ENCODE measurements around the gene SLC35E1.
A peak's percentile ranks its signal among the peaks of the same experiment; 100 is the strongest.

SLC35E1 gene

DNA sequence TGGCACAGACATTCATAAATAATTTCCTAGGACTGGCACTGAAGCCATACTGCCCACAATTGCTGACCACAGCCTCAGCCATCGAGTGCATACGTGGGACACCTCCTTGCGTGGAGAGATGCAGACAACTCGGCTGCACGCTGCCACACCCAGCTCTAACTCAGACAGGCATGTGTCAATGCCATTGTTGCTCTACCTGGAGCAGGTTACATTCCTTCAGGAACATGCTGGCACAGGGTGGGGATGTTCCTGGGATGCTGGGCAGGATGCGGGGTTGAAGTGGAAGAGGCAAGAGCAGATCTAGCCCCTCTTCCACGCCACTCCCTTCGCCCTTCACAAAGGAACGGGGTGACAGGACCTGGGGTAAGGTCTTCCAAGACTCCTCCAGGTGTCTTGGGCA lies 24.2 kb upstream of the SLC35E1 start:
- DNase-seq (ENCODE audit: low read depth), result no peak

DNA sequence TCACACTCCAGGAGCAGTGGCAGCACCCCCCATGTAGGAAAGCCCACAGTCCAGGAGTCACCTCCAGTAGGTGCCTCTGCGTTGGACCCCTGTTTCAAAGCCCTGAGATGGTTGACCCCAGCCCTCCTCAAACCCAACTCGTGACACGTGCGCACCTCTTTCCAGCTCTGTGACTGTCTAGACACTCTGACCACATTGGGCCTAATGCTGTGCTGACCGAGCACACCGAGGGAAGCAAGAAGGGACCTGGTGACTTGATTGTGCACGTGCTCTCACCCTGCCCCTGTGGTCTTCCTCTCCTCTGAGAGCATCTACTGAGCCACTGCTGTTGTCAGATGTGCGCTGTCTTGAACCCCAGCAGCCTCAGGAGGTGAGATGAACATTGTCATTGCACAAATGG lies 22.9 kb upstream of the SLC35E1 start:
- DNase-seq (ENCODE audit: low read depth), result no peak

DNA sequence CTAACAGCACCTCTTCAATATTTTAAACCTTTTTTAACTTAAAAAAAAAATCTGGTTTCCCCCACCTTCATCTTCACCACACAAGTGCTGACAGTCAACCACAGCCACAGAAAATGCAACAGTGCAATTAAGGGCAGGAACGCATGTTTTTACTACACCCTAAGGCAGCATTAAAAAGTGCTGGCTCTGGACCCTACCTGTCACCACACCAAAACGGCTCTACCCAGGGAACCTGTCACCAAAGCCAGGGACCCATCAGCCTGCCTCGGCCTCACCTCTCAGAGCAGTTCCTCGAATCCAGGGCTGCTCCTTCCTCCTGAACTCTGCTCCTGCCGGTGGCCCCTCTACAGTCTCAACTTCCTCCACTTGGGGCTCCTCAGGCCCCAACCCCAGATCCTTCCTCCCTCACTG lies 22.5 kb upstream of the SLC35E1 start:
- DNase-seq (ENCODE audit: low read depth), result no peak

DNA sequence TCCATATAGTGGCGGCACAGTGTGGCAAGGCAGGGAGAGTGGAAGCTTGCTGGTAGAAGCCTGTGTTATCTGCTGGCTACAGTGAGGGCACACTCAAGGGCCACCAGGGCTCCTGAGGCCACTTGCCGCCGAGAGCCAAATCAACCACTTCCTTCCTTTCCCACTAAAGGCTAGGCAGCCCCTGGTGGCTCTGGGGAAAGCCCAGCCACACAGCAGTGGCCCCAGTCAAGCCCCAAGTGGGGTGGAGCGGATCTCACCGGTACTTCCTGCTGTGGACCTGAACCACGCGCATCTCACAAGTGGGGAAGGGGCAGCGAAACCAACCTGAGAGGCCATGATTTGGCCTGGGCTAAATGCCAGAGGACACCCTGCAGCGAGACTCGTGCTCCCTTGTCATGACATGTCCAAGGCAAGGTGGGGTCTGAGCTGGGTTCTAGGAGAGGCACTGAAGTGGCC lies 21.9 kb upstream of the SLC35E1 start:
- no peak for DNase-seq (ENCODE audit: low read depth)

DNA sequence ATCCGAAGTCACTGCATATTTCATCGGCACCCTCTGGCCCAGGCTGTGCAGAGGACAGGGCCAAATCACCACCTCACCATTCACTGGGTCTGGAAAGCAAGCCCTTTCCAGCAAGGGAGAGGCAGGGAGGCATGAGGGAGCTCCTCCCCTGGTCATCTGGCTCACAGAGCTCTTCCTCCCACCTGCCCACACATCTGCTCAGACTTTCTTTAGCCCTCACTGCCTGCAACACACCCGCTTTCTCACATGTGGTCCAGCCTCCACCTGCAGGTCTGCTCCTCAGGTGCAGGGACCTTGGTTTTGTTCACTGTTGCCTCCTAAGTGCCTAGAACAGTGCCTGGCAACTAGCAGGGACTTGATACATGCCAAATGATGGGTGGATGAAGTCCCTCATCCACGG lies 21.0 kb upstream of the SLC35E1 start:
- DNase-seq (ENCODE audit: low read depth), result no peak

DNA sequence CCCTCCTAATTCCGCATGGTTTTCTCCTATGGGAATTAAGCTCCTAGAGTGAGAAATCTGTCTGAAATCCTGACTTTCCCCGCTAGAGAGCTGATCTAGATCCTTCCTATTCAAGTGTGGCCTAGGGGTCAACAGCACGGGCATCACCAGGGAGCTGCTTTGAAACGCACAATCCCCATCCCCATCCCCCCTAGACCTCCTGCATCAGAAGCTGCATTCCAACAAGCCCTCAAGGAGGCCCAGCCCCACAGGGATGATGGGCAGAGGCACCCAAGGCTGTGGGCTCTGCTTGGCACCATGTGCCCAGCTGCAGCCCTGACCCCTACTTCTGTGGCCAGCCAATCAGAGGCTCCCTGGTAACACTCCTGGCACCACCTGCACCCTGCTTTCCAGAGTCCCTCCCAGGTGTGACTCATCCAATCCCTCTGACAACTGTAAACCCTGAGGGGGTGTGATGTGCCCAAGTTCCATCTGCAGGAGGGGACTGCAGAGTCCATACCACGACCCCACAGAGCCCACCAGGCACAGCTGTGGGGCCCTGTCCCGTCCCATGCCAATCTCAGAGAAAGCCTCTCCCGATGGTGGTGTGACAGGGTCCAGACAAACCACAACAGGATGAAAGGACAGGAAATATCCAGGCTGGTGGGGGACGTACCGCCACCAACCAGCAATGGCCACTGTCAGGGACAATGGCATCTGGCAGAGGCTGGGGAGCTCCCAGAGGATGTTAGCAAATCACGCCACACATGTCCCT lies 19.8 kb upstream of the SLC35E1 start:
- DNase-seq (ENCODE audit: low read depth), result no peak

DNA sequence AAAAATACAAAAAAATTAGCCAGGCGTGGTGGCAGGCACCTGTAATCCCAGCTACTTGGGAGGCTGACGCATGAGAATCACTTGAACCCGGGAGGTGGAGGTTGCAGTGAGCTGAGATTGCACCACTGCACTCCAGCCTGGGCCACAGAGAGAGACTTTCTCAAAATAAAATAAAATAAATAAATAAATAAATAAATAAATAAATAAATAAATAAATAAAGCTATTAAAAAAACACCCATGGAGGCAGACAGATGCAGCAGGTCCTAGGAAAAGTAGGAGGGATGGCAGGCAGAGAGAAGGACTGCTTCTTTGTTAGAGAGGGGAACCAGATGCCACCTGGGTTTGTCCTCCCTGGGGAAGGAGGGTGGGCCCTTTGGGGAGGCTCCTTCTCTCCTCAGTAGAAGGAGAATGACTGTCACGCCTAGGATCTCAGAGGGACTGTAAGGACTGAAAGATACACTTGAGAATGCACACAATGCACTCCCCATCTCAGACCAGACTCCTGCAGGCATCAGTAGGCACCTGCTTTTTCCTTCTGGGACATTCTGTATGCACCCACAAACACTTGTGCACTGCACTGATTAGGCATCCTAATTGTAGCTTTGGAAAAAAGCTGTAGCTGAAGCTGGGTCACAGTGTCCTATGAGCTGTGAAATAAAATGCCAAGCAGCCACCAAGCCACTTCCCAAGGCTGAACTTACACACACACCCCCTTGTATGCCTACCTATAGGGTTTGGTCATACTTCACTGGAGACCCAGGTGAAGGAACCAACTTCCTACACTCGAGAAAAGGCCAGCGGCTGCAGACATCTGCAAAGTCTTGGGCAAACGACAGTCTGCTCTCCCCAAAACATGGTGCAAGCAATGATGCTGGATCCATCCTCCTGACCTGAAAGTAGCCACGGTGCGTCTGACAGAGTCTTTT lies 18.9 kb upstream of the SLC35E1 start:
- DNase-seq (ENCODE audit: low read depth), result no peak

DNA sequence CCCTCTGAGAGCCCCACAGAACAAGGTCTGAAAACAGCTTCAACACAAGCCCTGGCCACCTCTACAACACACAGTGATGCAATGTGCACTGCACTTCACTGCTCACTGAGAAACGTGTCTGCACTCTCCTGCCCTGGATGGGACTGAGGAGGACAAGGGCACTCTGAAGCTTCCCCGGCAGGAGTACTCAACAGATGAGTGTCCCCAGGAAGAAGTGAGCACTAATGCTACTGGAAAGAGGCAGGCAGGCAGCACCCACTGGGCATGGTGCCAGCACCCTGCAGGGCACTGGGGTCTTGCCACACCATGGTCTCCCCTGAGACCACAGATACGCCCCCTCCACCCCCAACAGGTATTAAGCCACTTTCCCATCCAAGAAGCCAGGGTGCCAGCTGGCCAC lies 17.7 kb upstream of the SLC35E1 start:
- DNase-seq (ENCODE audit: low read depth), result no peak

DNA sequence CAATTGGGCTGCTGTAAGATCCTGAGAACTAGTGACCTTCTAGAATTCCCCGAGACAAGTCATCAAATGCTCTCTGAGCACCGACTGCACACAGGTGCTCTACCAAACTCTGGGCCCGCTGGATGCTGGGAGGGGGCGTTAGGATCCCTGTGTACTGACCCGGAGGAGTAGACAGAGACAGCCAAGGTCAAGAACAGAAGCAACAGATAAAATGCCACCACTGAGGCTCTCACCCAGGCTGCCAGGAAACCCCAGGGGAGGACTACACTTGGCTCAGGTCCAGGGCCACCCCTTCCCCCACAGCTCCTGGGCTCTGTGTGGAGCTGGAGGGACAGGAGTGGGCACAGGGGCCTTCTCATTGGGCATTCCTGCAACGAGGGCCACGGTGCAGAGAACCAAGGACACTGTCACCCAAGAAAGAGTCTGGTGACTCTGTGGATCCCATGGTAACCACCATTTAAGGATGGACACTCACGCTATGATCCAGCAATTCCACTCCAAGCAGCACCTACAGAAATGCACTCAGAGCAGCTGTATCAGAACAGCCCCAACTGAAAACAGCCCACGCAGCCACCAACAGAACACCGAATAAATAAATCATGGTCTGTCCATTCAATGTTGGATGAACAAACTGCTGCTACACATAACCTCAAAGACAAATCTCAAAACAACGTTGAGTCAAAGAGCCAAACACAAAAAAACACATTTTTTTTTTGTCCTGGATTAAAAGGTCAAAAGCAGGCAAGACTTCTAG lies 16.8 kb upstream of the SLC35E1 start:
- DNase-seq (ENCODE audit: low read depth), result no peak

DNA sequence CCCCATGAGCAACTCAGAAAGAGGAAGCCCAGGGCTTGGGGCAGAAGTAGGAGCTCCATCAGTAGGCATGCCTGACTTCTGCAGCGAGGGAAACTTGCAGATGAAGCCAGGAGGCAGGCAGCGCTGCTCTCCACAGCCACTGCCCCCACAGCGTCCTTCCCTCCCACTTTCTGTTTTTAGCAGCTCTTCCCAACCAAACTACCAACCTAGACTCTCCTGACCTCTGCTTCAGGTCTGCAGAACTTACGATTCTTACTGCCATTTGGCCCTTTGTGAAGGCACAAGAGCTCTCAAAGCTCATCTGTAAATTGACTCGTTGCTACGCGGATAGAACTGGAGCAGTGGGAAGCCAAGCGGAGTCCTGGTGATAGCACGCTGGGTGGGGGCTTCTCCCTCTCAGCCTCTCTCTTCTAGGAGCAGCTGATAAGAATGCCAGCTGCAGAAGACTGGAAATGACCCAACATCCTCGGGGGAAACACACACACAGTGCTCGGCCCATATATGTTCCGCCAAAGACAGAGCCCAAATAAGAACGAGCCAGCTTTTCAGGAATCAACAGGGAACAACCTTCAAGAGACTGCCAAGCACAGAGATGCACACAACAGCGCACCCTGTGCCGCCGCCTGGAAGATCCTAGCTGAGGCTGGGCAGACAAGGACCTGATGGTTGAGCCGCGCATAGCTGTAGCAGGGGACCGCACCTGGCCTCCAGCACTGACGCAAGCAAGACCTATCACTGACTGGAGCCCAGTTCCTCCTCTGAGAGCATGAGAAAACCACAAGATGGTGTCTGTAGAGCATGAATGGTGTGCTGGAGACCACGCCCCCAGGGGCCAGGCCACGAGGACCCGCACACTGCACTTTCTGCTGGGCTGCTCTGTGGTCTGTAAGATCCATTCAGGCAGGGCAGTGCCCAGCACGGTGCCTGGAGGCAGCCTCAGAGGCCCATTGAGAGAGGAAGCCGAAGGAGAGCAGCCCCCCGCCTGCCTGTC lies 15.9 kb upstream of the SLC35E1 start:
- DNase-seq (ENCODE audit: low read depth), result no peak

DNA sequence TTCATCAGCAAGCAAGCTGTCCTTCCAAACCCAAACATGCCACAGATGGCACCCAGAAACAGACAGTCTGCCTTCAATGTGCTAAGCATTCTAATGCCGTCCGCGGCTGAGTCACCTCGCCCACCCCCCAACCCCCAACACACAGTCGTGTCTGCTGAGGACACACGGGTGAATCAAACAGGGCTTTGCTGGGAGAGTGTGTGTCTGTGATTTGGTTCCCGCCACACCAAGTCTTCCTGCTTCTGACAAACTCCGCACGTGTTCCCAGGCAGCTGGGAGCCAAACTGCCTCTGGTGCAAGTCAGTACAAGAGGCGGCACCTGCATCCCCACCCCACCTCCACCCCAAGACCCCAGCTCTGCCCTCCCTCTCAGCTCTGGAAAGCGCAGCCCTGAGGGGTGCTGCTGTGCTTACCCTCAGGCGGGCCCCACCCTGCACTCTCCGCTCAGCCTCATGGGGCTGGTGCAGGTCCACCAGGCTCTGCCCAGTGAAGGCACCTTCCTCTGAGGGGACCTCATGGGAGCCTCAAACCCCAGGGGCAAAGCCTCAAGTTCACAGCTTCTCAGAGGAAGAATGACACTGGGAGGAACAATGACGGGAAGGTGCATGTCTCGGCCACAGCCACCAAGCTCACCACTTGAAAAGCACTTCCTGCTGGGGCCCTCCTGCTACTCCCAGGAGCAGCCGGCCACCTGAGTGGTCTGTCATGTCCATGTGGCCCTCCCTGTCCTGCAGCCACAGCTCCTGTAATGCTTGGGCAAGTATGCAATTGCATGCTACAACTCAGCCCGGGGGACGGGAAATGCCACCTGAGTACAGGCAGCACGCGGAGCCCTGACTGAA lies 15.0 kb upstream of the SLC35E1 start:
- DNase-seq (ENCODE audit: low read depth), result no peak

DNA sequence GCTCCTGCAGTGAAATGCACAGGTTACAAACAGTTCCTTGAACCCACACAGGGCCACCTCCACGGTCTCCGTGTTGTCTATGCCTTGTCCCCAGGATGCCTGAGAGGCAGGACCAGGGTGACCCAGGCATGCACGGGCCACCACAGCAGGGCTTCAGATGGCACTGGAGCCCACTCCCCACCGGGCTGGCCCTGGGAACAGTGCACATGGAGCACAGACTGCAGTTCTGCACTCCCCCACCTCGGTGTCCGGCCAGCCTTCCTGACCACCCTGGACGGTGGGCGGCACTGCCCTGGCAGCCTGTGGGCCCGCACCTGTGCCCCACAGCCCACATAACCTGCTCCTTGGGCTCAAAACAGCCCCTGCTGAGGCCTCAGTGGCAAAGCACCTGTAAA lies 14.3 kb upstream of the SLC35E1 start:
- DNase-seq (ENCODE audit: low read depth), result no peak

DNA sequence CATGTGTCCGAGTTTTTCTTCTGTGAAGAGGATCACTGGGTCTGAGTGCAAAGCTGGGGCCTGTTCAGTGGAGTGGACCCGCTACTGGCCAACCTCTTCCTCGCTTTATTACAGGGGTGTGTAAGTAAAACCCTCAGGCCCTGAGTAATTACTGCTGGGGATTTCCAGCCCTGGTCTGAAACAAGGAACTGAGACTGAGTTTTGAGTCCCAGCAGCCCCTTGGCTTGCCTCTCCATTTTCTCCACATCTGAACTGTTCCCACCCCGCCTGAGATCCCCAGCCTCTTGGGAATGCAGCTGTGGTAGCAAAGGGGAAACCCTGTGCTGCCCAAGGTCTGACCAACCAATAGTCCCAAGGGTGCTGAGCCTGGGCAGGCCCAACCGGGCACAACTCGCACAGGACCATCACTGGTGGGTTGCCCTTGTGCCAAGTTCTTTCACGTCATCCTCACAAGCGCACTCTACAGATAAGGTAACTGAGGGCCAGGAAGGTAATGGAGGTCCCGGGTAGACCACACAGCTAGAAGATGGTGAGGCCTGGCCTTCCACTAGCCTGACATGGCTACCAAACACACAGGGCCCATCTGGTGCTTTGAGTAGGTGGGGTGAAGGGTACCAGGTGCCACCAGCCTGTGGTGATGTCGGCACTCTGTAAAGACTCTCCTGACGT lies 13.7 kb upstream of the SLC35E1 start:
- DNase-seq (ENCODE audit: low read depth), result no peak

DNA sequence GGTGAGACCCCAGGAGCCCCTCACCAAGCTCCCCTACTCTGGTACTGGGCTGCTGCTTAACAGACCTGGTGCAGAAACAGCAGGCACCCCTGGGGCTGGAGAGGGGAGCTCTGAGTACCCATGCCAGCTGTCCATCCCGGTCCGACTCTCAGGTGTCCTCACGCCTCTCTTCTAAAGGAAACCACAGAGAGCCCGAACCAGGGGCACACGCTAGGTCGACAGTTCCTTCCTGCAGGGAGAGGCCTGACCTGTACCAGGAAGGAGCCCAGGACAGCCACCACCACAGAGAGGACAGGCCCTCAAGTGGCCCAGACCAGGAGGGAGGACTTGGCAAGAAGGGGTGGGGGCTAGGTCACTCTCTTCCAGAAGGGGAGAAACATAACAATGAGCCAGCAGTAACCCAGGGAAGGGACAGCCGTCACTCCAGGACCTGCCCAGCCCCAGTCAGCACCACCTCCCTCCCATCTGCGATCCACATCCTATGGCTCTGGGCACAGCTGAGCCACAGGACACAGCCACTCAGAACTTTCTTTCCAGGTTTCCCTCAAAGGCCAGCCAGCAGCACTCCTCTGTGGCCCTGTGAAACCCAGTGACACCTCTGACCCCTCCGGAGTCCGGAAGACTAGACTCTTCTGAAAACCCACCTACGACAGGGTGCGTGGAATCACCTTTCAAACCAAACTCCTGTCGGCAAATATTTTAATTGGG lies 13.0 kb upstream of the SLC35E1 start:
- no peak for DNase-seq (ENCODE audit: low read depth)

DNA sequence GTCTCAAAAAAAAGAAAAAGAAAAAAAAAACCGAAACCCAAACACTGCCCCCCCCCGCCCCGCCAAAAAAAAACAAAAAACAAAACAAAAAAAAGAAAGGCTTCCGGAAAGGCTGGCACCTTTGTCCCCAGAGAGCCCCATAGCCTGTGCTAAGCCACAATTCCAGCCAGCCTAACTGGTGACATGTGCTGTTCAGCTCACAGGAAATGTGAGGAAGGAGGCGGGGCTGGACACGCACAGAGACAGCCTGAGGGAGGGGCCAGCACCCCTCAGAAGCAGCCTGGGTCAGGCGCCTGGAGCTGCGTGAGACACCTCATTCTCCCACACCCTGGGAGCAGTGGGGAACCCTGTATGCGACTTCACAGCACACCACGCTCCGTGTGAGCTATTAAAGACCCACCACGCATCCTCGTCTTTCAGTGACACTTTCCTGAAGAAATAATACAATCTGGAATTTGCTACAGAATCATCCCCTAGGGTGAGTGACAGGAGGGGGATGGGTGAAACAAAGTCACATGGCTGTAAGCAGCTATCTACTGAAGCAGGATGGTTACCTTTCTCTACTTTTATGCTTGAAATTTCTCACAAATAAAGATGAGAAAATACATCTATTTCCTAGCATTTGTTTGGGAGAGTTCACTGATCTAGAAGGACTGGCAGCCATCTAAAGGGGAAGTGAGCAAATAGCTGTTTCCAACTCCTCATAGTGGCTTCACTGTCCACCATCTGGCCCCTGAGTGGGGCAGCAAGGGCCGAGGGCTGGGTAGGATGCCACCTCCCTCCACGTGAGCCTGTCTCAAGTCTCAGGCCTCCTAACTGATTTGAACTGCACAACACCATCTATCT lies 12.3 kb upstream of the SLC35E1 start:
- peak; percentile 62 for DNase-seq (ENCODE audit: low read depth)

DNA sequence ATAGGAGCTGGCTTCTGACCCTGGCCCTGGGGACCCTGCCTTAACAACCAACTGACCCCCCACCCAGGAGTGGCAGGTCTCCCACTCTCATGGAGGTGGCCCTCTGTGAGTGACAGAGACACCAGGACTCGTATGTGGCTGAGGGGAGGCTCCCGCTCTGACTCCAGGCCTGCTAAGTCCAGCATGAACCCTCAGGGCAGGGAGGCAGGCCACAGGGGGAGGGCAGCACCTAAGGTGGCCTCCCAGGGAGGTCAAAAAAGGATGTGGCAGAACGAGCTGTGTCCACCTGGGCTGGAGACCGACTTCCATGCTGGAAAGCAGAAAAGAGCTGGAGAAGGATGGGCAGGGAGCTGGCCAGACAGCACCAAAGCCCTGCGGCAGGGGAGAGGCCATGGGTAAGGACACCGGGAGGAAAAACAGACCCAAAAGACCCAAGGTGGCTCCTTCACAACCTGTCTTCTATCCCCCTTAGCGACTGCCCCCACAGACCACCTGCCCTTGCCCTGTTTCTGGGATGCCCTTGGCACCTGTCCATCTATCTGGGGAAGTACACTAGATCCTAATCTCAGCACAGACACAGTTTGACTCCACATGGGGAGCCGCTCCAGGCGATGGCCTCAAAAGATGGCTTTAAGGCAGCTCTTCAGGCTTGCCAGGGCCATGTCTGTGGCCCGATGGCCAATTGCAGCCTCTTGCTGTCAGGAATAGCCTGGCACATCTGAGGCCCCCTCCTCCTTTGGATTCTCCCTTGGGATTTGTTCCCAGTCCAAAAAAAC lies 10.5 kb upstream of the SLC35E1 start:
- DNase-seq (ENCODE audit: low read depth), result no peak

DNA sequence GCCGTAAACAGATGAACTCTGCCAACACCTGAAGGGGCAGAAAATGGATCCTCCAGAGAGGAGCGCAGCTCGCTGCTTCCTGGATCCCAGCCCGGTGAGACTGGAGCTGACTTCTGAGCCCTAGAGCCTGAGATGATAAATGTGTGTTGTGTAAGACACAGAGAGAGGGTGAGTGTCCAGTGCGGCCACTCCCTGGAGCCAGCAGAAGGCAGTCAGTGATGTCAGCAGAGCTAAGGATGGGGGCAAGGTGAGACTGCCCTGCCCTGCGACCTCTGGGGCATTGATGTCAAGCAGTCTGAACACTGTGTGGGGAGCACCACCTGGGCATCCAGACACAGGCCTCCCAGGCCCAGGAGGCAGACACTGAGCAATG lies 9.7 kb upstream of the SLC35E1 start:
- DNase-seq (ENCODE audit: low read depth), result no peak
